GM10266 (cell line): ENCODE data around the gene TPCN1.

ENCODE experiments used
- DNase-seq: peaks from one replicate; pipeline ENCODE4 v3.0.0; 2012; ENCODE audit errors: extremely low spot score
- TF ChIP-seq, protein P1 (sequence below): IDR thresholded peaks from 2 replicates; pipeline ENCODE4 v1.5.1; 2012; ENCODE audit warnings: mild to moderate bottlenecking, low read depth; ENCODE audit not compliant: control insufficient read depth, insufficient read depth; ENCODE audit errors: missing control alignments

TPCN1 gene

GRCh38 chr12:113186666-113187325, 34.5 kb upstream of the TPCN1 start:
- no peak for DNase-seq
- TF ChIP-seq, protein P1, sequence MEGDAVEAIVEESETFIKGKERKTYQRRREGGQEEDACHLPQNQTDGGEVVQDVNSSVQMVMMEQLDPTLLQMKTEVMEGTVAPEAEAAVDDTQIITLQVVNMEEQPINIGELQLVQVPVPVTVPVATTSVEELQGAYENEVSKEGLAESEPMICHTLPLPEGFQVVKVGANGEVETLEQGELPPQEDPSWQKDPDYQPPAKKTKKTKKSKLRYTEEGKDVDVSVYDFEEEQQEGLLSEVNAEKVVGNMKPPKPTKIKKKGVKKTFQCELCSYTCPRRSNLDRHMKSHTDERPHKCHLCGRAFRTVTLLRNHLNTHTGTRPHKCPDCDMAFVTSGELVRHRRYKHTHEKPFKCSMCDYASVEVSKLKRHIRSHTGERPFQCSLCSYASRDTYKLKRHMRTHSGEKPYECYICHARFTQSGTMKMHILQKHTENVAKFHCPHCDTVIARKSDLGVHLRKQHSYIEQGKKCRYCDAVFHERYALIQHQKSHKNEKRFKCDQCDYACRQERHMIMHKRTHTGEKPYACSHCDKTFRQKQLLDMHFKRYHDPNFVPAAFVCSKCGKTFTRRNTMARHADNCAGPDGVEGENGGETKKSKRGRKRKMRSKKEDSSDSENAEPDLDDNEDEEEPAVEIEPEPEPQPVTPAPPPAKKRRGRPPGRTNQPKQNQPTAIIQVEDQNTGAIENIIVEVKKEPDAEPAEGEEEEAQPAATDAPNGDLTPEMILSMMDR: no peak

GRCh38 chr12:113189361-113189760, 31.9 kb upstream of the TPCN1 start:
- DNase-seq: no peak
- TF ChIP-seq, protein P1: no peak

GRCh38 chr12:113190761-113191160, 30.5 kb upstream of the TPCN1 start:
- DNase-seq: no peak
- TF ChIP-seq, protein P1: no peak

GRCh38 chr12:113191227-113191626, 30.0 kb upstream of the TPCN1 start:
- no peak for DNase-seq

DNA sequence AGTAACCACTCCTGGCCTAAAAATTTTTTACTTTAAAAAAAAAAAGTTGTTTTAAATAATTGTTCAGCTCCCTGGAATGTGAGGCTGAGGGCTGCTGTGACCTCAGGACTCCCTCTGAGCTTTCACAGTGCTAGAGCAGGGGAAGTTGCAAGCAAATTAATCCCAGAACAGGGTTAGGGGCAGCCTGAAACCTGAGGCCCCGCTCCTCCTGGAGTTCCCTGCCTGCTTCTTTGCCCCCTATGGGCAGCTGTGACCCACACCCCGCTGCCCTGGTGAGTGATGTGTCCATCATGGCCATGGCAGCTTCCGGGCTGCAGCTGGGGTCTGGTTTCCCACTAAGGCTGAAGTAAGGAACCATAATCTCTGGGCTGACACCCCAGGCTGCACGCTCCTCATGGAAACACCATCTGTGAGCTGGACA, 26.3 kb upstream of the TPCN1 start:
- DNase-seq: no peak
- TF ChIP-seq, protein P1: no peak

More at GRCh38 chr12:113191227-113191626, 30.0 kb upstream of the TPCN1 start:
- TF ChIP-seq, protein P1: no peak

GRCh38 chr12:113195598-113195997, 25.7 kb upstream of the TPCN1 start:
- no peak for DNase-seq
- TF ChIP-seq, protein P1: no peak

DNA sequence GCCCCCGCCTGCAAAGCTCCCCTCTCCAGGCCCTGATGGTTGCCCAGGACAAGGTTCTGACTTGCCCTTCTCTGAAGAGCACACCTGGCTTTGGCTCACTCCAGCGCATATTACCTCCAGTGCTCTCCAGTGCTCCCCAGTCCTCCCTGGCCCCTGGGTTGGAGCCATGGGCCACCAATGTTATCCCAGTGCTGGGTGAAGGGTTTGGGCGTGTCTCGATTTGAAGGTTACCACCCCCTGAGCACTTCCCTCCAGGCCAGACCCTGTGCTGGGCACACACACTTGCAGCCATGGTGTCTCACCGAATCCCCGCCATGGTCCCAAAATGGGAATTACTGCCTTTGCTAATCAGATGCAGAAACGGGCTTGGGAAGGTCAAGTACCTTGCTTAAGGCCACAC, 24.7 kb upstream of the TPCN1 start:
- TF ChIP-seq, protein P1: no peak
- no peak for DNase-seq
